ENCODE data around the gene CRB2. TPM values are rescaled to one million over a fixed set of nuclear protein-coding genes. Genes with fewer than 3 reads are reported as not detected.

The CRB2 gene
- total RNA-seq, 3 donors from 2014 or later, result 0.47 to 3.7 (median 1.1) TPM

DNA sequence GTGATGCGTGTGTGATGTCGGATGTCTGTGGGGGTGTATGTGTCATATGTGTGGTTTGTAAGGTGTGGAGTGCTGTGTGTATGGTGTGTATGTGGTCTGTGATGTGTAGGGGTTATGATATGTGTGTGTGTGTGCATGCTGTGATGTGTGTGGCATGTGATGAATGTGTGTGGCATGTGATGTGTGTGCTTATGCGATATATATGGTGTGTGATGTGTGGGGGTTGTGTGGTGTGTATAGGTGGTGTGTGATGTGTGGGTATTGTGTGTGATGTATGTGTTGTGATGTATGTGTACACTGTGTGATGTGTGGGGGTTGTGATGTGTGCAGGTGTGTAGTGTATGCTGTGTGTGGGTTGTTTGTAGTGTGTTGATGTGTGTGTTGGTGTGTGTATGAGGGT lies 9.2 kb upstream of the CRB2 start:
- no peak for DNase-seq
- TF ChIP-seq, protein P1, sequence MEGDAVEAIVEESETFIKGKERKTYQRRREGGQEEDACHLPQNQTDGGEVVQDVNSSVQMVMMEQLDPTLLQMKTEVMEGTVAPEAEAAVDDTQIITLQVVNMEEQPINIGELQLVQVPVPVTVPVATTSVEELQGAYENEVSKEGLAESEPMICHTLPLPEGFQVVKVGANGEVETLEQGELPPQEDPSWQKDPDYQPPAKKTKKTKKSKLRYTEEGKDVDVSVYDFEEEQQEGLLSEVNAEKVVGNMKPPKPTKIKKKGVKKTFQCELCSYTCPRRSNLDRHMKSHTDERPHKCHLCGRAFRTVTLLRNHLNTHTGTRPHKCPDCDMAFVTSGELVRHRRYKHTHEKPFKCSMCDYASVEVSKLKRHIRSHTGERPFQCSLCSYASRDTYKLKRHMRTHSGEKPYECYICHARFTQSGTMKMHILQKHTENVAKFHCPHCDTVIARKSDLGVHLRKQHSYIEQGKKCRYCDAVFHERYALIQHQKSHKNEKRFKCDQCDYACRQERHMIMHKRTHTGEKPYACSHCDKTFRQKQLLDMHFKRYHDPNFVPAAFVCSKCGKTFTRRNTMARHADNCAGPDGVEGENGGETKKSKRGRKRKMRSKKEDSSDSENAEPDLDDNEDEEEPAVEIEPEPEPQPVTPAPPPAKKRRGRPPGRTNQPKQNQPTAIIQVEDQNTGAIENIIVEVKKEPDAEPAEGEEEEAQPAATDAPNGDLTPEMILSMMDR (IDR thresholded peaks at IDR 0.05), result no peak
- no peak for ATAC-seq
- Histone ChIP-seq H3K4me1 (ENCODE audit: low read depth) (peaks cover 3% of the 10 kb centered on the region), H3K9me3 (no peaks in the 10 kb centered on the region), H3K4me3 (no peak overlapping the region), H3K36me3 (ENCODE audit: low read depth) (no peaks in the 10 kb centered on the region)
- intact Hi-C loops (cut with DNase I, micrococcal nuclease), result loop anchor here in 1 of 2 donors (10.0 kb wide), 1 partner anchor 252 kb away; no protein-coding TSS in a partner anchor

DNA sequence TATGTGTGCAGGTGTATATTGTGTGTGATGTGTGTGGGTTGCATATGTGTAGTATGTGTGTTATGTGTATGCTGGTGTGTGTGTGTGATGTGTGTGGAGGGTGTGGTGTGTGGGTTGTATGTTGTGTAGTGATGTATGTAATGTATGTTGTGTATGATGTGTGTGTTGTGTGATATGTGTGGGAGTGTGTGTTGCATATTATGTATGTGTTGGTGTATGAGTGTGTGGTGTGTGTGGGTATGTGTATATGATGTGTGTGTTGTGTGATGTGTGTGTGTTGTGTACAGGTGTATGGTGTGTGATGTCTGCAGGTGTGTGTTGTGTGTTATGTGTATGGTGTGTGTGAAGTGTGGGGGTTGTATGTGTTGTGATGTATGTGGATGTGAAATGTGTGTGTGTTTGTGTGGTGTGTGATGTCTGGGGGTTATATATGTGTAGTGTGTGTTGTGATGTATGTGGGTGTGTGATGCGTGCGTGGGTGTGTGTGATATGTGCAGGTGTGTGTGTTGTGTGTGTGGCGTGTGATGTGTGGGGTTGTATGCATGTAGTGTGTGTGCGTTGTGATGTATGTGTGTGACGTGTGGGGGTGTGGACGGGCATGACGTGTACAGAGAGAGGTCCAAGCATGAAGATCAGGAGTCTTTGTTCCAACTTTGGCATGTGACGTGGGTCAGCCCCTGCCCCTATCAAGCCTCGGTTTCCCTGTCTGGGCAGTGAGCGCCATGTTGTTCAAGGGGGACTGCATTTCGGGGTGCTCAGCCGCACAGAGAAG lies 8.5 kb upstream of the CRB2 start:
- DNase-seq (no peak), ATAC-seq (no peak)
- intact Hi-C loops (cut with DNase I, micrococcal nuclease), result loop anchor here in 1 of 2 donors (10.0 kb wide), 1 partner anchor 253 kb away; no protein-coding TSS in a partner anchor
- Histone ChIP-seq H3K9me3 (no peaks in the 10 kb centered on the region), H3K4me1 (ENCODE audit: low read depth) (peaks cover 3% of the 10 kb centered on the region), H3K4me3 (no peak overlapping the region), H3K36me3 (ENCODE audit: low read depth) (no peaks in the 10 kb centered on the region)
- TF ChIP-seq, protein P1 (IDR thresholded peaks at IDR 0.05), result no peak

- peaks cover 3% of the 10 kb centered on the region for H3K4me1 ChIP-seq (ENCODE audit: low read depth)
- ATAC-seq (no peak), DNase-seq (no peak)
- no peak overlapping the region for H3K4me3 ChIP-seq
- no peaks in the 10 kb centered on the region for H3K36me3 ChIP-seq (ENCODE audit: low read depth)
- H3K9me3 ChIP-seq, result no peaks in the 10 kb centered on the region
- intact Hi-C loops (cut with DNase I, micrococcal nuclease), result loop anchor here in 1 of 2 donors (10.0 kb wide), 1 partner anchor 254 kb away; no protein-coding TSS in a partner anchor
- TF ChIP-seq, protein P1 (IDR thresholded peaks at IDR 0.05), result no peak
Measured at GRCh38 chr9:123348317-123348992, 7.5 kb upstream of the CRB2 start.

DNA sequence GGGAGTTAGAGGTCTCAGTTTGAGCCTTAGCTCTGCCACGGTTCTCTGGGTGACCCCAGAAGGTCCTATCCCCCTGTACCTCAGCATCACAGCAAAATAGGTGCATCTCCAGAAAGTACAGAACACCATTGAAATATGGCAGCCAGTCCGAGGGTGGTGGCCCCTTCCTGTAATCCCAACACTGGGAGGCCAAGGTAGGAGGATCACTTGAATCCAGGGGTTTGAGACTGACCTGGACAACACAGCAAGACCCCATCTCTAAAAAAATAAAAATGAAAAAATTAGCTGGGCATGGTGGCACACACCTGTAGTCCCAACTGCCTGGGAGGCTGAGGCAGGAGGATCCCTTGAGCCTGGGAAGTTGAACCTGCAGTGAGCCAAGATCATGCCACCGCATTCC lies 7.0 kb upstream of the CRB2 start:
- TF ChIP-seq, protein P1 (IDR thresholded peaks at IDR 0.05), result no peak
- no peak overlapping the region for H3K4me3 ChIP-seq
- H3K9me3 ChIP-seq, result no peaks in the 10 kb centered on the region
- DNase-seq (no peak), ATAC-seq (no peak)
- intact Hi-C loops (cut with DNase I, micrococcal nuclease), result loop anchor here in 1 of 2 donors (10.0 kb wide), 1 partner anchor 254 kb away; no protein-coding TSS in a partner anchor
- H3K36me3 ChIP-seq (ENCODE audit: low read depth), result no peaks in the 10 kb centered on the region
- peaks cover 4% of the 10 kb centered on the region for H3K4me1 ChIP-seq (ENCODE audit: low read depth)

DNA sequence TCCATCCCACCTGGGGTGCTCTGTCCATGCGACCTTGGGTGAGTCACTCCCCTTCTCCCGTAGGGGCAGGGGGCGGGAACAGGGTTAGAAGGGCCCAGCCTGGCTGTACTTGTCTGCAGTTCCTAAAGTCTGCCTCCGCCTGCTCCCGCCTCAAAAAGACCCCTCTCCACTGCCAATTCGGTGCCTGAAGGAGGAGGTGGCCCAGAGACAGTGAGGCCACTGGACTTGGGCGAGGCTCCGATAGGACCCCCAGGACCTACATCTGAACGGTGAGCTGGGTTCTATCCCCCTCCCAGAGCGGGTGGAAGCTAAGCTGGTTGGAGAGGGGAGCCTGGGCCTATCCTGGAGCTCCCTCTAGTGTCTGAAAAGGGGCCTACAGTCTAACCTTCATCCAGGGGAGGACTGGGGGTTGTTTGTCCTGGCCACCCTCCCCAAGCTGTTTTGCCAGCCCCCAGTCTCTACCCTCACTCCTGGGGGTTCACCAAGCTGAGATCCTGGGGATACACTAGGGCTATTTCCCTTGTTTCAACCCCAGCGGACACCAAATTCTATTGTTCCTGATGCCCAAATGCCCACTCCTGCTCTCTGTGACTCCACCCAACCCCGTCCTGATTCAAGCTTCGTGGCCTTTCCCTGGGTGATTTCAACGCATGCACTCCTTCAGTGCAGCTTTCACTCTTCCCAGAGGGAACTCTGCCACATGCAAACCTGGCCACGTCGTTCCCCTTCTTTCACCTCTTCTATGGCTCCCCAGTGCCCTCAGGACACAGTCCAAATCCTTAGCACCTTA lies 6.1 kb upstream of the CRB2 start:
- peak in 2 of 3 donors; percentile 49 to 80 for DNase-seq
- peaks cover 6% of the 10 kb centered on the region for H3K4me1 ChIP-seq (ENCODE audit: low read depth)
- H3K36me3 ChIP-seq (ENCODE audit: low read depth), result no peaks in the 10 kb centered on the region
- TF ChIP-seq, protein P1 (IDR thresholded peaks at IDR 0.05), result peak; percentile 79
- H3K9me3 ChIP-seq, result no peaks in the 10 kb centered on the region
- H3K4me3 ChIP-seq, result no peak overlapping the region
- peak; percentile 81 for ATAC-seq
- intact Hi-C loops (cut with DNase I, micrococcal nuclease), result loop anchor here in 1 of 2 donors (10.0 kb wide), 1 partner anchor 255 kb away; no protein-coding TSS in a partner anchor

Data from mucosa of descending colon (tissue), 3 donors.